ENCODE results near the gene ATG7. TPM values are rescaled to one million over a fixed set of nuclear protein-coding genes. Genes with fewer than 3 reads are reported as not detected.

ATG7 gene
- total RNA-seq, 4 donors from 2014 or later = 45.8 to 85.3 (median 67.3) TPM

DNA sequence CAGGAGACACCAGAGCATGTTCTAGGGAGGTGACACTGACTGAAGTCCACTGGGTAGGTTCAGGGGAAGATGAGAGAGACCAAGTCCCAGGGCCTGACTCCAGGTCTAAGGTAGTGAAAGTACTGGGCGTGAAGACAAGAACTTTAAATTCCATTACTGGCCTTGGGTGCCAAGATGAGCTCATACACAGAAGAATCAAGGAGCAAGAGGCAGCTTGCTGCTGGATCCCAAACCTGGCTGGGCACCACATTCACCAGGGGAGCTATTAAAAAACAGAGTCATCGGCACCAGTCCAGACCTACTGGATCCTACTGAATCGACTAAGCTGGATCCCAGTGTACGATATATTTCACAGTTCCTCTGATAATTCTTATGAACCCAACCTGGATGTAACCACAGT is 42.1 kb upstream of the ATG7 start:
- intact Hi-C loops (cut with DNase I) = no loop called here
- H3K27ac ChIP-seq = no peak overlapping the region
- peaks cover 0 to 4% of the 10 kb centered on the region in 2 donors for H3K4me1 ChIP-seq
- H3K27me3 ChIP-seq = no peaks in the 10 kb centered on the region
- H3K9me3 ChIP-seq = no peaks in the 10 kb centered on the region
- TF ChIP-seq, protein P1, sequence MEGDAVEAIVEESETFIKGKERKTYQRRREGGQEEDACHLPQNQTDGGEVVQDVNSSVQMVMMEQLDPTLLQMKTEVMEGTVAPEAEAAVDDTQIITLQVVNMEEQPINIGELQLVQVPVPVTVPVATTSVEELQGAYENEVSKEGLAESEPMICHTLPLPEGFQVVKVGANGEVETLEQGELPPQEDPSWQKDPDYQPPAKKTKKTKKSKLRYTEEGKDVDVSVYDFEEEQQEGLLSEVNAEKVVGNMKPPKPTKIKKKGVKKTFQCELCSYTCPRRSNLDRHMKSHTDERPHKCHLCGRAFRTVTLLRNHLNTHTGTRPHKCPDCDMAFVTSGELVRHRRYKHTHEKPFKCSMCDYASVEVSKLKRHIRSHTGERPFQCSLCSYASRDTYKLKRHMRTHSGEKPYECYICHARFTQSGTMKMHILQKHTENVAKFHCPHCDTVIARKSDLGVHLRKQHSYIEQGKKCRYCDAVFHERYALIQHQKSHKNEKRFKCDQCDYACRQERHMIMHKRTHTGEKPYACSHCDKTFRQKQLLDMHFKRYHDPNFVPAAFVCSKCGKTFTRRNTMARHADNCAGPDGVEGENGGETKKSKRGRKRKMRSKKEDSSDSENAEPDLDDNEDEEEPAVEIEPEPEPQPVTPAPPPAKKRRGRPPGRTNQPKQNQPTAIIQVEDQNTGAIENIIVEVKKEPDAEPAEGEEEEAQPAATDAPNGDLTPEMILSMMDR (IDR thresholded peaks at IDR 0.05) = no peak
- TF ChIP-seq POLR2A (IDR thresholded peaks at IDR 0.05) = no peak
- WGBS, 2 donors = 92 to 94% methylated on average over 4 of the region's 4 CpGs
- DNase-seq = no peak
- no peaks in the 10 kb centered on the region for H3K36me3 ChIP-seq
- H3K4me3 ChIP-seq (replicated peaks in 1 of 3) = no peak overlapping the region

GRCh38 chr3:11230832-11231231 is 41.4 kb upstream of the ATG7 start:
- Histone ChIP-seq H3K27me3 (no peaks in the 10 kb centered on the region), H3K4me3 (replicated peaks in 1 of 3) (no peak overlapping the region), H3K4me1 (peaks cover 0 to under 1% of the 10 kb centered on the region in 2 donors), H3K36me3 (no peaks in the 10 kb centered on the region), H3K27ac (no peak overlapping the region), H3K9me3 (no peaks in the 10 kb centered on the region)
- WGBS, 2 donors = 66 to 73% methylated on average over 3 of the region's 3 CpGs
- TF ChIP-seq POLR2A (IDR thresholded peaks at IDR 0.05) = no peak
- TF ChIP-seq, protein P1 (IDR thresholded peaks at IDR 0.05) = no peak
- intact Hi-C loops (cut with DNase I) = no loop called here
- no peak for DNase-seq

GRCh38 chr3:11235385-11235784 is 36.8 kb upstream of the ATG7 start:
- H3K4me1 ChIP-seq = no peaks in the 10 kb centered on the region
- no peak for DNase-seq
- H3K27ac ChIP-seq = no peak overlapping the region
- WGBS, 2 donors = 69 to 70% methylated on average over 6 to 7 of the region's 8 CpGs
- H3K9me3 ChIP-seq = no peaks in the 10 kb centered on the region
- intact Hi-C loops (cut with DNase I) = no loop called here
- H3K36me3 ChIP-seq = no peaks in the 10 kb centered on the region
- no peaks in the 10 kb centered on the region for H3K27me3 ChIP-seq
- H3K4me3 ChIP-seq (replicated peaks in 1 of 3) = no peak overlapping the region
- TF ChIP-seq, protein P1 (IDR thresholded peaks at IDR 0.05) = no peak
- no peak for TF ChIP-seq POLR2A (IDR thresholded peaks at IDR 0.05)

DNA sequence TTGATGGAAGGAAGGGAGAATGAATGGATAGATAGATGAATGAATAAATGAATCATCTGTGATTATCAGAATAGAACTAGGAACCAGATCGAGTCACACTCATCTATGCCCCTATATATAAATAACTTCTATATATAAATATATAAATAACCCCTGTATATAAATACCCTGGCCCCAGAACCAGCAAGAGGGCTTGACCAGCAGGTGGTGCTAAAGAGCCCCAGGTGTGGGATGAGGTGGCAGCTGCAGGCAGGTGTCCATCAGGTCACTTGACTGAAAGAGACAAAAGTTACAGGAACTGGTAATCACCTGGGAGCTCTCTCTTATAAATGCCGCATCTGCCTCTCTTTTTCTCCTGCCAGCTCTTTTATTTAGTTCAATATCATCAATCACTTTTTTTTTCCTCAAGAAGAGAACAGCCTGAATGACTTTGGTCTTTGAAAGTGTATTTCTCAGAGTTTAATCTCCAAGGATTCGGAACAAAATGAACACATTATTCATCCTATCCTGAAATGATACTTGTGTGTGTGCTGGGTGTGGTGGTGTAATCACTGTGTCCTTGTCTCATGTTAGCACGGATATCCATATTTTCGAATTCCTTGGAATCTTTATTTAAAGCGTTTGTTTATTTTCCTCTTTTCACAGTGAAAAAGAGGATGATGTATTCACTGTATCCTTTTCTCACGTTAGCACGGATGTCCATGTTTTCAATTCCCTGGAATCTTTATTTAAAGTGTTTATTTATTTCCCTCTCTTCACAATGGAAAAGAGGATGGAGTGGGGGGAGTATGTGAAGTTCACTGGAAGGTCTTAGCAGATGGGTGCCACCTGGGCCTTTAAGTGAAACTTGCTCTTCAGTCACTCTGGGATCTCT is 35.4 kb upstream of the ATG7 start:
- Histone ChIP-seq H3K36me3 (no peaks in the 10 kb centered on the region), H3K27me3 (no peaks in the 10 kb centered on the region), H3K4me1 (no peaks in the 10 kb centered on the region), H3K4me3 (replicated peaks in 1 of 3) (no peak overlapping the region), H3K9me3 (no peaks in the 10 kb centered on the region), H3K27ac (no peak overlapping the region)
- peak; percentile 59 to 70 for DNase-seq
- 53 to 56% methylated on average over 8 of the region's 8 CpGs for WGBS, 2 donors
- intact Hi-C loops (cut with DNase I) = no loop called here
- TF ChIP-seq, protein P1 (IDR thresholded peaks at IDR 0.05) = peak; percentile 33 to 80 (median 44)
- no peak for TF ChIP-seq POLR2A (IDR thresholded peaks at IDR 0.05)

GRCh38 chr3:11238060-11238459 is 34.1 kb upstream of the ATG7 start:
- no peaks in the 10 kb centered on the region for H3K4me1 ChIP-seq
- no peak overlapping the region for H3K27ac ChIP-seq
- H3K9me3 ChIP-seq = no peaks in the 10 kb centered on the region
- no peaks in the 10 kb centered on the region for H3K27me3 ChIP-seq
- WGBS, 2 donors = 84 to 85% methylated on average over 3 of the region's 3 CpGs
- no peak for DNase-seq
- H3K36me3 ChIP-seq = no peaks in the 10 kb centered on the region
- no peak overlapping the region for H3K4me3 ChIP-seq (replicated peaks in 1 of 3)
- TF ChIP-seq, protein P1 (IDR thresholded peaks at IDR 0.05) = no peak
- TF ChIP-seq POLR2A (IDR thresholded peaks at IDR 0.05) = no peak
- intact Hi-C loops (cut with DNase I) = no loop called here

Data from thyroid gland (tissue), 4 donors.